Keratinocyte (primary cell): ENCODE results near the gene MTR. TPM values are rescaled to one million over a fixed set of nuclear protein-coding genes. Genes with fewer than 3 reads are reported as not detected.

Experiments used
- DNase-seq: peaks from one replicate; pipeline ENCODE4 v3.0.0-alpha.2; 2011; ENCODE audit warnings: low read depth, missing footprints, low spot score
- FAIRE-seq: peaks from 2 replicates; lab custom pipeline; 2011; peaks lifted over from hg19 to GRCh38; lab: Jason Lieb, UNC
- H2AFZ ChIP-seq: 2 replicates; pipeline ENCODE4 v1.6.0; 2012; ENCODE audit warnings: low read length, control low read depth, inconsistent platforms; ENCODE audit not compliant: control insufficient read depth
- H3K27ac ChIP-seq: 2 replicates; pipeline ENCODE4 v1.5.1; 2011; ENCODE audit warnings: low read length; ENCODE audit not compliant: control insufficient read depth, insufficient read depth
- H3K27me3 ChIP-seq: 3 replicates; pipeline ENCODE4 v1.6.0; 2011; ENCODE audit warnings: low read length; ENCODE audit not compliant: control insufficient read depth, insufficient read depth; ENCODE audit errors: extremely low read depth
- H3K36me3 ChIP-seq, 2 experiments: 2 replicates in 1 of 2; 3 replicates in 1 of 2; pipeline ENCODE4 v1.5.1; 2011; ENCODE audit warnings: low read length in 2 of 2, mild to moderate bottlenecking in 1 of 2; ENCODE audit not compliant: control insufficient read depth in 2 of 2, insufficient read depth in 2 of 2; ENCODE audit errors: extremely low read depth in 1 of 2
- H3K4me1 ChIP-seq: 3 replicates; pipeline ENCODE4 v1.5.1; 2011; ENCODE audit warnings: low read length; ENCODE audit not compliant: control insufficient read depth, insufficient read depth; ENCODE audit errors: extremely low read depth
- H3K4me2 ChIP-seq: 3 replicates; pipeline ENCODE4 v1.6.0; 2011; ENCODE audit warnings: low read depth, low read length; ENCODE audit not compliant: control insufficient read depth, insufficient read depth; ENCODE audit errors: extremely low read depth
- H3K4me3 ChIP-seq, 3 experiments: fragments of 200-600 bp in 1 of 3; sonication (generic) in 1 of 3; 2 replicates in 2 of 3; 3 replicates in 1 of 3; pipeline ENCODE4 v1.5.1; 2011 to 2016; ENCODE audit warnings: low read length in 3 of 3, mild to moderate bottlenecking in 3 of 3, control low read depth in 2 of 3, inconsistent platforms in 1 of 3, low read depth in 1 of 3, mixed read lengths in 1 of 3, mixed run types in 1 of 3, moderate library complexity in 1 of 3; ENCODE audit not compliant: control insufficient read depth in 2 of 3, insufficient read depth in 2 of 3; ENCODE audit errors: extremely low read depth in 1 of 3
- H3K79me2 ChIP-seq: 2 replicates; pipeline ENCODE4 v1.6.0; 2012; ENCODE audit warnings: low read length; ENCODE audit not compliant: control insufficient read depth, insufficient read depth
- H3K9ac ChIP-seq: 3 replicates; pipeline ENCODE4 v1.6.0; 2011; ENCODE audit warnings: low read length; ENCODE audit not compliant: control insufficient read depth, insufficient read depth; ENCODE audit errors: extremely low read depth
- H3K9me1 ChIP-seq: 3 replicates; pipeline ENCODE4 v1.6.0; 2011; ENCODE audit warnings: low read length; ENCODE audit not compliant: control insufficient read depth, insufficient read depth; ENCODE audit errors: extremely low read depth
- H3K9me3 ChIP-seq: 2 replicates; pipeline ENCODE4 v1.5.1; 2012; ENCODE audit warnings: low read depth, low read length; ENCODE audit not compliant: control insufficient read depth
- H4K20me1 ChIP-seq: 3 replicates; pipeline ENCODE4 v1.6.0; 2011; ENCODE audit warnings: low read length; ENCODE audit not compliant: control insufficient read depth, insufficient read depth; ENCODE audit errors: extremely low read depth
- CTCF ChIP-seq, 3 experiments: IDR thresholded peaks in 1 of 3; conservative IDR thresholded peaks in 1 of 3; optimal IDR thresholded peaks in 1 of 3; 2 replicates in 2 of 3; 3 replicates in 1 of 3; pipeline versions ENCODE3 to v1.5.1; 2011; ENCODE audit warnings: low read length in 3 of 3, mild to moderate bottlenecking in 3 of 3, moderate library complexity in 2 of 3, control low read depth in 1 of 3, inconsistent platforms in 1 of 3; ENCODE audit not compliant: insufficient read depth in 2 of 3; ENCODE audit errors: extremely low read depth in 1 of 3
- EZH2 ChIP-seq: IDR thresholded peaks from one replicate; pipeline ENCODE4 v1.6.1; 2012; ENCODE audit warnings: inconsistent platforms, mild to moderate bottlenecking, low read length, moderate library complexity
- dilution Hi-C: fragments of 300-500 bp; cut with MboI; formaldehyde crosslinking; loops from one replicate; pipeline ENCODE4 v1.7.0; 2020; ENCODE audit warnings: low sequenced_read_pairs; ENCODE audit not compliant: extremely low pct_ligation_motif_present
- polyA plus RNA-seq, 5 experiments: library from polyadenylated mRNA; depleted of rRNA in 3 of 5; stranded (reverse) in 3 of 5; stranded (forward) in 1 of 5; unstranded in 1 of 5; fragments of >200 nt; gene quantifications; 1 replicate in 1 of 5; 2 replicates in 3 of 5; 3 replicates in 1 of 5; pipeline versions ENCODE4 v1.2.1 to v1.2.3, GENCODE V29; 2011 to 2012; ENCODE audit warnings: missing spikeins in 2 of 5, low read depth in 1 of 5, low replicate concordance in 1 of 5

MTR gene
- polyA plus RNA-seq, 1 donor (not counting 4 experiments of a cell fraction or from before 2014, with no cell fraction given): 14.3 TPM

DNA sequence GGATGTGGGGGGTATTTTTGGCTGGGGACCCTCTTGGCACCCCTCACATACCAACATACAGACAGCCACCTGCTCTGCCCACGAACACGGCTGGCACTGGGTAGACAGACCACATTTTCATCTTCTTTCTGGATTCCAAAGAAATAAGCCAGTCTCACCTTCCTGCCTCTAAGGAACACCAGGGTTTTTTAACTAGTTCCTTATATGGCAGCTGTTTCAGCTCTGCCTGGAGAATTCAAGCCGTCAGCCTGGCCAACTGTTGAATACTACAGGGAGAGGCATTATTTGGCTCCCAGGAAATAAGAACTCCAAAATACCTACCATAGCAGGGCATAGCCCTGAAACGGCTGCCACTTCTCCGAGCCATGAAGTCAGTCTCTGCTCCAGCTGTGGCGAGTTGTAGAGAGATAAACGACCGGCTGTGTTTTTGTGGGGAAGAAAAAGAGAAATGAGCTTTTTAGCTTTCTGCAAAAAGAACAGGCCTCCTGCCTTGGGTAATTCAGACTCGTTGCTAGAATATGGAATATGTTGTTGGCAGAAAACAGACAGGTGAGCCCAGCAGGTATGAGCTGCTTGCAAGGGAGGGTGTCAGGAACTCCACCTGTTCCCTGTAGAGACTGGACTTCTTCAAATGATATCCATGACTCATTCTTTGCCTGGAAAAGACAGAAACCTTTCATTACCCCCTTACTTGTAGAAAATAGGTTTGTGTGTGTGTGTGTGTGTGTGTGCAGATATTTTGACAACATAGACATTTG is 157.3 kb downstream of the MTR start:
- TF ChIP-seq EZH2: no peak
- TF ChIP-seq CTCF (optimal IDR thresholded peaks at IDR 0.05 in 1 of 3, IDR thresholded peaks at IDR 0.05 in 1 of 3, conservative IDR thresholded peaks at IDR 0.05 in 1 of 3; ENCODE audit: extremely low read depth in 1 of 3, insufficient read depth in 2 of 3, low read length in 3 of 3): no peak

DNA sequence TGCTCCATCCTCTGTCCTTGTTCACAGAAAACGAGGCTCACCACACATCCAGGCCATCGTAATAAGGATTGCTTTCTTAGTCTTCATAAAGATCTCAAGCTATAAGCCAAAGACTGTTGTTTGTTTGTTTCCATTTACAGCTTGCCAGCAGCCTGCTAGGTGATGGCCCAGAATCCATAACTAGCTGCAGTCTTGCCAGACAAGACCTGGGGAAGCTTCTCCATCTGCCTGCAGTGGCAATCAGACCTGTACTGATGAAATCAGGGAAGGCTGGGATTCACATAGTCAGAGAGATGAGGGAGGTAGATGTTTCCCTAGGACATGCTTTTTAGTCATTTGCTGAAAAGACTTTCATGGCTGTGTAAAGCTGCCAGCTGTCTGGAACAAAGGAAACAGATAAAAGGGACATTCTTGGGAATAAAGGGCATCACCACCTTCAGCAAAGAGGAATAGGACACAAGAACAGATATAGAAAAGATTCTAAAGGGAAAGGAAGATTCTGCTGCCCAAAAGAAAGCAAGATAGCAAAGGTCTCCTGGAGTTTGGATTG is 158.1 kb downstream of the MTR start:
- H3K9me3 ChIP-seq: no peaks in the 10 kb centered on the region
- no peak for TF ChIP-seq EZH2
- TF ChIP-seq CTCF (optimal IDR thresholded peaks at IDR 0.05 in 1 of 3, IDR thresholded peaks at IDR 0.05 in 1 of 3, conservative IDR thresholded peaks at IDR 0.05 in 1 of 3; ENCODE audit: extremely low read depth in 1 of 3, insufficient read depth in 2 of 3, low read length in 3 of 3): no peak
- no peak overlapping the region for H2AFZ ChIP-seq
- H3K79me2 ChIP-seq: no peaks in the 10 kb centered on the region
- FAIRE-seq (no peak), DNase-seq (no peak)
- no peak overlapping the region for H3K4me3 ChIP-seq
- no peaks in the 10 kb centered on the region for H4K20me1 ChIP-seq
- dilution Hi-C loops: no loop called here
- no peaks in the 10 kb centered on the region for H3K9me1 ChIP-seq
- no peak overlapping the region for H3K27ac ChIP-seq
- H3K9ac ChIP-seq: no peak overlapping the region
- H3K36me3 ChIP-seq: no peaks in the 10 kb centered on the region
- H3K4me2 ChIP-seq: no peak overlapping the region
- no peaks in the 10 kb centered on the region for H3K27me3 ChIP-seq
- H3K4me1 ChIP-seq: no peaks in the 10 kb centered on the region

More for the DNA sequence above, 157.3 kb downstream of the MTR start:
- Histone ChIP-seq H3K79me2 (no peaks in the 10 kb centered on the region), H3K4me2 (no peak overlapping the region), H3K9me3 (no peaks in the 10 kb centered on the region), H3K4me3 (no peak overlapping the region), H2AFZ (no peak overlapping the region), H4K20me1 (no peaks in the 10 kb centered on the region), H3K27ac (no peak overlapping the region), H3K9ac (no peak overlapping the region), H3K9me1 (no peaks in the 10 kb centered on the region), H3K27me3 (no peaks in the 10 kb centered on the region), H3K36me3 (no peaks in the 10 kb centered on the region), H3K4me1 (no peaks in the 10 kb centered on the region)
- DNase-seq: no peak
- FAIRE-seq: no peak
- dilution Hi-C loops: no loop called here

Other genes with a start within 250 kb of the MTR start
- 14.8 to 20.0 TPM (median 19.5 TPM) in 3 replicates for gene HEATR1, start 190.8 kb upstream of the MTR start, polyA plus RNA-seq
- gene ACTN2, start 108.8 kb upstream of the MTR start, polyA plus RNA-seq: not detected in 3 replicates
- not detected in 3 replicates for gene MT1HL1, start 209.1 kb downstream of the MTR start, polyA plus RNA-seq
- gene RYR2, start 246.9 kb downstream of the MTR start, polyA plus RNA-seq: 0.01 to 0.05 TPM in 2 of 3 replicates, not detected in the other